ENCODE measurements around the gene STEAP4. TPM values are rescaled to one million over a fixed set of nuclear protein-coding genes. Genes with fewer than 3 reads are reported as not detected.

The STEAP4 gene
- total and polyA plus RNA-seq, 2 of the 13 experiments (the other 11 are each of a cell fraction or from before 2014, with no cell fraction given) = not detected

DNA sequence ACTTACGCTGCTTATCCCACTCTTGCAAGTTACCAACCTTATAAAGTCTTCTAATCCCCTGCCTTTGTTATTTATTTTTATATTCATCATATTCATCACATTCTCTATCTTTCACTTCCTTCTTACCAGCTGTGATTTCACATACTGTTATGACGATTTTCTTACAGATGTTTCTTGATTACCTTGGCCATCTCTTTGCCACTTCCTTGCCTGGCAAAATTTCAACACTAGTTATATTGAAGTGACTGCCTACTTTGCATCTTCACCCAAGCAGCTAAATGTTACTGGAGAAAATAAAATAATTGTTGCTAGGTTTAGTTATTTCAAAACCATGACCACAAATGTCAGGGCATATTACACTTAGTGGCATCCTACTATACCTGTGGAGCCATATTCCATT lies 8.8 kb upstream of the STEAP4 start (continued):
- no peak for TF ChIP-seq ZKSCAN8 (CRISPR knock-in tag; IDR thresholded peaks at IDR 0.05; ENCODE audit: borderline replicate concordance)
- no peak for TF ChIP-seq IRF2 (CRISPR knock-in tag; IDR thresholded peaks at IDR 0.05)

DNA sequence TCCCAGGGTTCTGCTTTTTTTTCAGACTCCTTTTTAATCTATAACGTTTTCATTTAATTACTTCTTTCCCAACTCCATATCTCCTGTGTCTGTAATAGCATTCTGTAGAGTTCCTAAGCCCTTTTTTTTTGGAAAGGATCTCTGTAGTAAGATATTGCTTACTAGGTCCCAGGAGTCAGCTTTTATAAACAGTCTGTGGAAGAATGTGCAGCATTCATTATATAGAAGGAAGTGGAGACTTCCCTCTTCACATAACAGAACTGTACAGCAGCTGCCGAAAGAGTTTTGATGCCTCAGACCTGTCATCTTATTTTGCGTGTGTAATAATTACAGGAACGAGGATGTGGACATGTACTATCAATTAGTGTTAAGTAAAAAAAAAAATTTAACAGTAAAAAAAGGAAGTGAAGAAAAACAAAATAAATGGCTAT lies 7.4 kb upstream of the STEAP4 start:
- BruUV-seq (replicated peaks) = no TSS peak
- Histone ChIP-seq H3K27me3 (ENCODE audit: control insufficient read depth in 1 of 2, insufficient read depth in 2 of 2, low read length in 2 of 2) (no peaks in the 10 kb centered on the region), H2AFZ (ENCODE audit: low read length) (no peak overlapping the region), H3K9ac (ENCODE audit: insufficient read depth, low read depth, low read length) (no peak overlapping the region), H4K20me1 (ENCODE audit: insufficient read depth, low read length) (no peaks in the 10 kb centered on the region), H3K36me3 (replicated peaks in 1 of 2; ENCODE audit: control insufficient read depth in 1 of 2, insufficient read depth in 2 of 2, low read length in 2 of 2) (no peaks in the 10 kb centered on the region), H3K4me3 (replicated peaks in 1 of 3; ENCODE audit: insufficient read depth in 1 of 3, low read depth in 2 of 3, low read length in 3 of 3) (no peak overlapping the region), H3K79me2 (ENCODE audit: insufficient read depth, low read length) (no peaks in the 10 kb centered on the region), H3K27ac (ENCODE audit: extremely low read length, insufficient read depth, low read length) (no peak overlapping the region), H3K4me2 (ENCODE audit: low read depth, low read length) (no peak overlapping the region), H3K4me1 (ENCODE audit: insufficient read depth, low read length) (no peaks in the 10 kb centered on the region), H3K9me3 (ENCODE audit: low read length) (no peaks in the 10 kb centered on the region)
- FAIRE-seq (no peak), DNase-seq (ENCODE audit: low spot score) (no peak), ATAC-seq (no peak)
- POLR2A ChIA-PET = no interaction called here
- in situ Hi-C loops (cut with HindIII; ENCODE audit: extremely low pct_ligation_motif_present, low pct_unique_long_range_greater_than_20kb) = no loop called here
- 17% methylated on average over 4 of the region's 4 CpGs for WGBS (ENCODE audit: low lambda C conversion rate)
- CTCF ChIA-PET (ENCODE audit: low intra/inter-chr PET ratio, low total read pairs) = no interaction called here
- intact Hi-C loops (cut with micrococcal nuclease; ENCODE audit: unreplicated experiment) = no loop called here
- no peak for TF ChIP-seq ZFX (CRISPR knock-in tag; IDR thresholded peaks at IDR 0.05; ENCODE audit: low read depth)
- no peak for TF ChIP-seq ZNF546 (CRISPR knock-in tag; conservative IDR thresholded peaks at IDR 0.05)
- TF ChIP-seq, protein P1, sequence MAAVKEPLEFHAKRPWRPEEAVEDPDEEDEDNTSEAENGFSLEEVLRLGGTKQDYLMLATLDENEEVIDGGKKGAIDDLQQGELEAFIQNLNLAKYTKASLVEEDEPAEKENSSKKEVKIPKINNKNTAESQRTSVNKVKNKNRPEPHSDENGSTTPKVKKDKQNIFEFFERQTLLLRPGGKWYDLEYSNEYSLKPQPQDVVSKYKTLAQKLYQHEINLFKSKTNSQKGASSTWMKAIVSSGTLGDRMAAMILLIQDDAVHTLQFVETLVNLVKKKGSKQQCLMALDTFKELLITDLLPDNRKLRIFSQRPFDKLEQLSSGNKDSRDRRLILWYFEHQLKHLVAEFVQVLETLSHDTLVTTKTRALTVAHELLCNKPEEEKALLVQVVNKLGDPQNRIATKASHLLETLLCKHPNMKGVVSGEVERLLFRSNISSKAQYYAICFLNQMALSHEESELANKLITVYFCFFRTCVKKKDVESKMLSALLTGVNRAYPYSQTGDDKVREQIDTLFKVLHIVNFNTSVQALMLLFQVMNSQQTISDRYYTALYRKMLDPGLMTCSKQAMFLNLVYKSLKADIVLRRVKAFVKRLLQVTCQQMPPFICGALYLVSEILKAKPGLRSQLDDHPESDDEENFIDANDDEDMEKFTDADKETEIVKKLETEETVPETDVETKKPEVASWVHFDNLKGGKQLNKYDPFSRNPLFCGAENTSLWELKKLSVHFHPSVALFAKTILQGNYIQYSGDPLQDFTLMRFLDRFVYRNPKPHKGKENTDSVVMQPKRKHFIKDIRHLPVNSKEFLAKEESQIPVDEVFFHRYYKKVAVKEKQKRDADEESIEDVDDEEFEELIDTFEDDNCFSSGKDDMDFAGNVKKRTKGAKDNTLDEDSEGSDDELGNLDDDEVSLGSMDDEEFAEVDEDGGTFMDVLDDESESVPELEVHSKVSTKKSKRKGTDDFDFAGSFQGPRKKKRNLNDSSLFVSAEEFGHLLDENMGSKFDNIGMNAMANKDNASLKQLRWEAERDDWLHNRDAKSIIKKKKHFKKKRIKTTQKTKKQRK (IDR thresholded peaks at IDR 0.05; ENCODE audit: low read length) = no peak
- no peak for TF ChIP-seq ELF1 (CRISPR knock-in tag; IDR thresholded peaks at IDR 0.05)
- TF ChIP-seq ATRX (CRISPR knock-in tag; IDR thresholded peaks at IDR 0.05; ENCODE audit: borderline replicate concordance) = no peak
- no peak for TF ChIP-seq MLLT10 (CRISPR knock-in tag; IDR thresholded peaks at IDR 0.05)
- no peak for TF ChIP-seq POGZ (CRISPR knock-in tag; IDR thresholded peaks at IDR 0.05)
- TF ChIP-seq GFI1 (CRISPR knock-in tag; IDR thresholded peaks at IDR 0.05; ENCODE audit: borderline replicate concordance) = no peak
- no peak for TF ChIP-seq ZNF501 (CRISPR knock-in tag; IDR thresholded peaks at IDR 0.05)
- no peak for TF ChIP-seq SOX13 (IDR thresholded peaks at IDR 0.05)
- no peak for TF ChIP-seq SOX13 (CRISPR knock-in tag; conservative IDR thresholded peaks at IDR 0.05 in 1 of 2, IDR thresholded peaks at IDR 0.05 in 1 of 2)
- no peak for TF ChIP-seq ZNF530 (CRISPR knock-in tag; IDR thresholded peaks at IDR 0.05; ENCODE audit: low read depth)
- no peak for TF ChIP-seq NONO (IDR thresholded peaks at IDR 0.05)
- TF ChIP-seq NONO (CRISPR knock-in tag; conservative IDR thresholded peaks at IDR 0.05) = no peak
- TF ChIP-seq, protein P2, sequence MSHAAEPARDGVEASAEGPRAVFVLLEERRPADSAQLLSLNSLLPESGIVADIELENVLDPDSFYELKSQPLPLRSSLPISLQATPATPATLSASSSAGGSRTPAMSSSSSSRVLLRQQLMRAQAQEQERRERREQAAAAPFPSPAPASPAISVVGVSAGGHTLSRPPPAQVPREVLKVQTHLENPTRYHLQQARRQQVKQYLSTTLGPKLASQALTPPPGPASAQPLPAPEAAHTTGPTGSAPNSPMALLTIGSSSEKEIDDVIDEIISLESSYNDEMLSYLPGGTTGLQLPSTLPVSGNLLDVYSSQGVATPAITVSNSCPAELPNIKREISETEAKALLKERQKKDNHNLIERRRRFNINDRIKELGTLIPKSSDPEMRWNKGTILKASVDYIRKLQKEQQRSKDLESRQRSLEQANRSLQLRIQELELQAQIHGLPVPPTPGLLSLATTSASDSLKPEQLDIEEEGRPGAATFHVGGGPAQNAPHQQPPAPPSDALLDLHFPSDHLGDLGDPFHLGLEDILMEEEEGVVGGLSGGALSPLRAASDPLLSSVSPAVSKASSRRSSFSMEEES (CRISPR knock-in tag; IDR thresholded peaks at IDR 0.05) = no peak
- TF ChIP-seq JUN (CRISPR knock-in tag; IDR thresholded peaks at IDR 0.05) = no peak
- no peak for TF ChIP-seq TBX2 (CRISPR knock-in tag; IDR thresholded peaks at IDR 0.05; ENCODE audit: borderline replicate concordance)
- no peak for TF ChIP-seq SMAD9 (CRISPR knock-in tag; IDR thresholded peaks at IDR 0.05)
- TF ChIP-seq SOX5 (CRISPR knock-in tag; IDR thresholded peaks at IDR 0.05; ENCODE audit: borderline replicate concordance) = no peak
- TF ChIP-seq ZNF431 (CRISPR knock-in tag; IDR thresholded peaks at IDR 0.05; ENCODE audit: borderline replicate concordance, low read depth) = no peak
